Brain pericyte (primary cell): ENCODE measurements around the gene TAS1R2.
"Not testable (repeated sequence)": the region's sequence is repeated elsewhere in the genome, so short reads cannot be mapped to it uniquely, and the experiment has no call there.

Experiments used
- DNase-seq: peaks from one replicate; pipeline ENCODE4 v3.0.0-alpha.2; 2012; ENCODE audit warnings: low read depth, low spot score

TAS1R2 gene

GRCh38 chr1:18859560-18859959 lies at the start of gene TAS1R2:
TAS1R2 (minus strand) TSS chr1:18859660; CDS start chr1:18859660, 0 bp downstream.
- no peak for DNase-seq

DNA sequence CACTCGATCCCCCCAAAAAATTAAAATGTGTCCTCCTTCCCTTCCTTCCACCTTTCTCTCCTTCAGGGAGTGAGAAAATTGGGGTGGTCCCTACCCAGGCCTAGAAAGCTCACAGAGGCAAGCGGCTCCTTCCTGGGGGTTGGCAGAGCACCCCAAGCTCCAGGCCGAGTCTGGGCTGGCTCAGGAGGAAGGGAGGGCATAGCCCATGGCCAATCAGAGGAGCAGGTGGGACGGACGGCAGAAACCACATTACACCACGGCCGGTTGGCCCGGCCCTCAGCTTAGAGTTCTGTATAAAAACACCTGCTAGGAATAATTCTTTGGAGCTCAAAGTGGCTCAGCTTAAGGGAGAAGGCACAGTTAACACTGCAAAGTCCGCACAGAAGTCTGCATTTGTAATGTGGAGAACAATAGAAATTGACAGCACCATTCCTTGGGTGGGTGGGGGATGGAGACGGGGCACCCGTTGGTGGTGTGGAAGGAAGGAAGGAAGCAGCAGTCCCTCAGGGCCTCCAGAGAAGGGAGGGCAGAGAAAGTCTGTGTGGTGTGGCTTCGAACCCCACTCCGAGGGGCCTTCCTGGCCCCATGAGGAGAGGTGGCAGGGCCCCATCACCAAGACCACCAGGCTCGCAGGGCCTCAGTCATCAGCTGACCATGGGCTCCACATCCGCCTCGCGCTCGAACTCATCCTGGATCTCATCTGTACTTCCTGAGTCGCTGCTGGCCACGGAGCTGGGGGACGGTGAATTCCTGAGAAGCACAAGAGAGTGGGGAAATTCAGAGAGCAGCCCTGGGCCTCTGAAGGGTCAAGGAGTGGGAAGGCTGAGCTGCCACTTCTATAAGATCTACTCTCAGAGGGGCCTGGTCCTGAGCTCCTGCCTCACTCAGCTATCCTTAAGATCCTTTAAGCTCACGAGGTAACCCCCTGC lies 48.7 kb upstream of the TAS1R2 start:
- no peak for DNase-seq

- no peak for DNase-seq
Observed at GRCh38 chr1:18907021-18907916, 47.8 kb upstream of the TAS1R2 start.

GRCh38 chr1:18903291-18903756 lies 43.9 kb upstream of the TAS1R2 start:
- no peak for DNase-seq

GRCh38 chr1:18902523-18903290 lies 43.2 kb upstream of the TAS1R2 start, which contains the start of gene ALDH4A1:
ALDH4A1 (minus strand) TSS chr1:18902555; CDS start chr1:18902523, 32 bp downstream.
- peak; percentile 92 for DNase-seq

- DNase-seq, result no peak
Observed at GRCh38 chr1:18901952-18902522, 42.6 kb upstream of the TAS1R2 start.

- DNase-seq, result no peak
Observed at GRCh38 chr1:18901147-18901951, 41.9 kb upstream of the TAS1R2 start.

DNA sequence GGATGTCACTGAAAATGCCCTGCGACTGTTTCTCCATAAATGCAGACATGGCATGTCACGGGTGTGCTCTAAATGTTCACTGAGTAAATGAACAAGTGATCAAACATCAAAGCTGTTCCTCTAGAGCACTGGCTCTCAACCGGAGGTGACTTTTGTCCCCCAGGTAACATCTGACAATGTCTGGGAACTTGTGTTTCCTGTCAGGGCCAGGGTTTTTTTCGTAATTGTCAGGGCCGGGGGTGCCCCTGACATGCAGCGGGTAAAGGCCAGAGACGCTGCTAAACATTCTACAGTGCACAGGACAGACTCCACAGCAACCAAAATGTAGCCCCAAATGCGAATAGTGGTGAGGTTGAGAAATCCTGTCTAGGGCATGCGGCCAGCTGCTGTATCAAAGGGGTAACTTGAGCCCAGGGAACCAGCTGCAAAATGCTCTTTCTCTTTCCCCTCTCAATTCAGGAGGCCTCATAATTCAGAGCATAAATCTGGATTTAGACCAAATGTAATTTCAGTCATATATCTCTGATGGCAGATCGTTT lies 40.9 kb upstream of the TAS1R2 start:
- DNase-seq, result no peak

DNA sequence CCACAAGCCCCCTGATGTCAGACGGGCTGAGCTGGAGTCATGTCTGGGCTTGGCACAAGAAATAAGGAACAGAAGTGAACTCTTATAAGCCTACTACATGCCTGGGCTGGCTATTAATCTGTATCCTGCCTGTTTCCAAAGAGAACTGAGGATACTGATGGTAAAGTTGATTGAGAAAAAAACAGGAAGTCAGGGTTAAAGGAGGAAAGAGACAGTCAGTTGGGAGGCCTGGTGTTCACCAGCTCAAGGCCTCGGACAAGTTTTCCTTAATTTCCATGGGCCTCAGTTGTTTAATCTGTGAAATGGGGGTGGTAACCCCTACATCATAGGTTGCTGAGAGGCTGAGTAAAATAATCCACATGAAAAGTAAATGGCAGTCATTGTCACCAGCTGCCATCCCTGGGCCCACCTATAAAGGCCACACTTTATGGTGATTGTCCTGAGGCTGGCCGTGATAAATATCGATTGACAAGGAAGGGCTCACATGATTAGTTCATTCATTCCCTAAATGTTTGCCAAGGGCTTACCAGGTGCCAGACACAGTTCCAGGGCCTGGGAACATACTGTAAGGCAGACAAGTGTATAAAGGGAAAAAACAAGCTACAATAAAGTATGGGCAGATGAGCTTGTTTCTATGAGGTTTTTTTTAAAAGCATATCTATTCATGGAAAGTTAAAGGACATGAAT lies 40.0 kb upstream of the TAS1R2 start:
- no peak for DNase-seq

GRCh38 chr1:18898567-18898966 lies 39.1 kb upstream of the TAS1R2 start:
- DNase-seq, result no peak

GRCh38 chr1:18895317-18895716 lies 35.9 kb upstream of the TAS1R2 start:
- no peak for DNase-seq

DNA sequence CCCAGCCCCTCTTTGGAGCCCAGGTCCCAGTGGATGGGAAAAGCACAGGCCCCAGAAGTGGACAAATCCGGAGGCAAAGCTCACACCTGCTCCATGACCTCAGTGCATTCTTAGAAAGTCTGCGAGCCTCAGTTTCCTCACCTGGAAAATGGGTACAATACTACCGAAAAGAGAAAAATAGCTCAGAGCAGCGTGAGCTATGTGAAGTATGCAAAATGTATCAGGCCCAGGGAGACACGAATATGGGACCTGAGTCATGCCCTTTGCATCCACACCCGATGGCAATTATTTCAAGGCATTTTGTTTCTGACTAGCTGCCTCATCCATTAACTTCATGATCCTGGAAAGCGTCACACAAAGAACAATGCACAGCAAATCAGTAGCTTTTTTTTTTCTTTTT lies 33.7 kb upstream of the TAS1R2 start:
- no peak for DNase-seq

DNA sequence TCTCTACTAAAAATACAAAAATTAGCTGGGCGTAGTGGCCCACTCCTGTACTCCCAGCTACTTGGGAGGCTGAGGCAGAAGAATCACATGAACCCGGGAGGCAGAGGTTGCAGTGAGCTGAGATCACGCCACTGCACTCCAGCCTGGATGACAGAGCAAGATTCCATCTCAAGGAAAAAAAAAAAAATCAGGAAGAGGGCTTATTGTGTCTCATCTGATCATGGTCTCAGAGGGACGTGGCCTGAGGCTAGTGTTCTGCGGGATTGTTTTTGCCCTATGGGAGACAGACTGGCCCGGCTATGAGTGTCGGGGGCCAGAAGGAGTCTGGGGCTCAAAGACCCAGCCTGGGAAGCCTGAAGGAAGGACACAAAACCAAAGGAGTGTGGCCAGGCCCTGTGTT lies 32.4 kb upstream of the TAS1R2 start:
- DNase-seq, result not testable (repeated sequence)

- DNase-seq, result no peak
Observed at GRCh38 chr1:18891426-18891780, 31.9 kb upstream of the TAS1R2 start.

- no peak for DNase-seq
Observed at GRCh38 chr1:18890706-18891425, 31.4 kb upstream of the TAS1R2 start.

- no peak for DNase-seq
Observed at GRCh38 chr1:18886003-18886335, 26.5 kb upstream of the TAS1R2 start.

- no peak for DNase-seq
Observed at GRCh38 chr1:18885311-18886002, 26.0 kb upstream of the TAS1R2 start.

GRCh38 chr1:18884727-18885126 lies 25.3 kb upstream of the TAS1R2 start:
- no peak for DNase-seq
